Liver (tissue), 9 donors: ENCODE results near the gene ZER1. TPM values are rescaled to one million over a fixed set of nuclear protein-coding genes. Genes with fewer than 3 reads are reported as not detected.
A peak's percentile ranks its signal among the peaks of the same experiment; 100 is the strongest.

Experiments
- DNase-seq: peaks from one replicate; pipeline ENCODE4 v3.0.0-alpha.2; 2017; ENCODE audit warnings: low spot score
- H3K27ac ChIP-seq, 2 donors: one replicate each; pipeline ENCODE4 v1.7.0; 2013; ENCODE audit warnings: inconsistent platforms in 2 of 2, low read length in 2 of 2, control low read depth in 1 of 2, low read depth in 1 of 2, mild to moderate bottlenecking in 1 of 2
- H3K27me3 ChIP-seq, 4 donors: one replicate each; pipeline versions ENCODE4 v1.6.1 to v1.7.0; 2013; ENCODE audit warnings: low read length in 3 of 4, inconsistent platforms in 1 of 4, mild to moderate bottlenecking in 1 of 4, moderate library complexity in 1 of 4; ENCODE audit not compliant: control insufficient read depth in 4 of 4, insufficient read depth in 4 of 4
- H3K36me3 ChIP-seq, 4 donors: one replicate each; pipeline versions ENCODE4 v1.6.1 to v1.7.0; 2013; ENCODE audit warnings: low read length in 3 of 4, mild to moderate bottlenecking in 3 of 4, low read depth in 1 of 4, moderate library complexity in 1 of 4; ENCODE audit not compliant: control insufficient read depth in 4 of 4, insufficient read depth in 3 of 4
- H3K4me1 ChIP-seq, 4 donors: one replicate each; pipeline versions ENCODE4 v1.6.1 to v1.7.0; 2013; ENCODE audit warnings: low read length in 3 of 4, mild to moderate bottlenecking in 3 of 4, moderate library complexity in 1 of 4; ENCODE audit not compliant: control insufficient read depth in 4 of 4, insufficient read depth in 4 of 4
- H3K4me3 ChIP-seq, 3 donors: one replicate each; pipeline versions ENCODE4 v1.6.1 to v1.7.0; 2013; ENCODE audit warnings: low read length in 3 of 3, control low read depth in 1 of 3, low read depth in 1 of 3, mild to moderate bottlenecking in 1 of 3
- H3K9ac ChIP-seq, 2 donors: one replicate each; pipeline ENCODE4 v1.7.0; 2013; ENCODE audit warnings: low read length in 2 of 2, mild to moderate bottlenecking in 2 of 2, moderate library complexity in 2 of 2, control low read depth in 1 of 2, low read depth in 1 of 2
- H3K9me3 ChIP-seq, 4 donors: one replicate each; pipeline versions ENCODE4 v1.6.1 to v1.7.0; 2013; ENCODE audit warnings: low read length in 3 of 4; ENCODE audit not compliant: control insufficient read depth in 4 of 4
- ATF3 ChIP-seq: IDR thresholded peaks from 2 replicates; pipeline ENCODE4 v1.6.1; 2016; ENCODE audit warnings: antibody characterized with exemption
- CTCF ChIP-seq: fragments of 150-350 bp; IDR thresholded peaks from 2 replicates; pipeline ENCODE4 v1.5.1; 2017; ENCODE audit warnings: improper control_type of control experiment, low read depth, low read length; ENCODE audit not compliant: missing input control
- EGR1 ChIP-seq, 2 donors: IDR thresholded peaks; 2 replicates each; pipeline ENCODE4 v1.6.1; 2016 to 2018; ENCODE audit warnings: antibody characterized with exemption in 2 of 2, low read depth in 2 of 2
- FOXA1 ChIP-seq: IDR thresholded peaks from 2 replicates; pipeline ENCODE4 v1.6.1; 2016; ENCODE audit warnings: antibody characterized with exemption
- FOXA2 ChIP-seq: IDR thresholded peaks from 2 replicates; pipeline ENCODE4 v1.6.1; 2016; ENCODE audit warnings: antibody characterized with exemption
- GABPA ChIP-seq, 2 donors: IDR thresholded peaks in 1 of 2; conservative IDR thresholded peaks in 1 of 2; 2 replicates each; pipeline ENCODE4 v1.6.1; 2016; ENCODE audit warnings: antibody characterized with exemption in 2 of 2, mild to moderate bottlenecking in 1 of 2, moderate library complexity in 1 of 2
- HNF4A ChIP-seq, 2 donors: conservative IDR thresholded peaks; 2 replicates each; pipeline ENCODE4 v1.6.1; 2016; ENCODE audit warnings: antibody characterized with exemption in 2 of 2, mild to moderate bottlenecking in 2 of 2
- HNF4G ChIP-seq: IDR thresholded peaks from 2 replicates; pipeline ENCODE4 v1.6.1; 2016; ENCODE audit warnings: antibody characterized with exemption
- MAX ChIP-seq: IDR thresholded peaks from 2 replicates; pipeline ENCODE4 v1.6.1; 2016; ENCODE audit warnings: antibody characterized with exemption
- NR2F2 ChIP-seq: IDR thresholded peaks from 2 replicates; pipeline ENCODE4 v1.6.1; 2016; ENCODE audit warnings: antibody characterized with exemption
- RAD21 ChIP-seq, 2 donors: IDR thresholded peaks; 2 replicates each; pipeline ENCODE4 v1.6.1; 2016; ENCODE audit warnings: antibody characterized with exemption in 2 of 2, mild to moderate bottlenecking in 2 of 2
- REST ChIP-seq: IDR thresholded peaks from 2 replicates; pipeline ENCODE4 v1.6.1; 2016; ENCODE audit warnings: antibody characterized with exemption, mild to moderate bottlenecking
- RXRA ChIP-seq, 2 donors: IDR thresholded peaks; 2 replicates each; pipeline ENCODE4 v1.6.1; 2017 to 2018; ENCODE audit warnings: antibody characterized with exemption in 2 of 2, mild to moderate bottlenecking in 1 of 2
- SP1 ChIP-seq: IDR thresholded peaks from 2 replicates; pipeline ENCODE4 v1.6.1; 2018; ENCODE audit warnings: antibody characterized with exemption, mild to moderate bottlenecking
- YY1 ChIP-seq: IDR thresholded peaks from 2 replicates; pipeline ENCODE4 v1.6.1; 2016; ENCODE audit warnings: antibody characterized with exemption, mild to moderate bottlenecking
- ZBTB33 ChIP-seq: IDR thresholded peaks from 2 replicates; pipeline ENCODE4 v1.6.1; 2016; ENCODE audit warnings: antibody characterized with exemption
- WGBS: extraction: QIAGEN DNeasy Blood & Tissue Kit; methylation state at CpG from one replicate; pipeline ENCODE4 v1.1.7; 2013; 5-methylcytosine and 5-hydroxymethylcytosine counted together
- polyA plus RNA-seq, 2 donors: library from polyadenylated mRNA; stranded (reverse) in 1 of 2; unstranded in 1 of 2; fragments of 200-250 nt in 1 of 2; fragments of >200 nt in 1 of 2; fragmentation: Nextera tagmentation in 1 of 2; extraction: Ambion mirVana in 1 of 2; gene quantifications; one replicate each; pipeline versions ENCODE4 v1.2.1 to v1.2.3, GENCODE V29; 2013 to 2015
- total RNA-seq, 2 donors: library from RNA; depleted of rRNA; stranded (reverse); fragments of >200 nt; gene quantifications; one replicate each; pipeline ENCODE4 v1.2.3, GENCODE V29; 2014
- donor health status: healthy.
- donor health status: healthy.
- donor health status: healthy.
- donor health status: healthy.
- donor health status: healthy.

The ZER1 gene
- total and polyA plus RNA-seq, 4 donors, result 7.6 to 29.1 (median 15.8) TPM

GRCh38 chr9:128792134-128792533, 20.4 kb upstream of the ZER1 start:
- Histone ChIP-seq H3K27ac (no peak overlapping the region), H3K9ac (no peak overlapping the region), H3K27me3 (no peaks in the 10 kb centered on the region), H3K9me3 (no peaks in the 10 kb centered on the region), H3K4me1 (peaks cover 3 to 40% (median 31%) of the 10 kb centered on the region in 4 donors), H3K4me3 (no peak overlapping the region), H3K36me3 (peaks cover 2 to 29% (median 9%) of the 10 kb centered on the region in 4 donors)
- TF ChIP-seq ATF3 (no peak), YY1 (no peak), MAX (no peak), NR2F2 (no peak), GABPA (IDR thresholded peaks at IDR 0.05 in 1 of 2, conservative IDR thresholded peaks at IDR 0.05 in 1 of 2) (no peak)
- 96% methylated on average over 9 of the region's 9 CpGs for WGBS
- no peak for DNase-seq

- no peak for DNase-seq
- 83% methylated on average over 4 of the region's 4 CpGs for WGBS
- TF ChIP-seq HNF4A (conservative IDR thresholded peaks at IDR 0.05) (no peak), ATF3 (no peak), YY1 (no peak)
- H3K9me3 ChIP-seq, result no peaks in the 10 kb centered on the region
- no peaks in the 10 kb centered on the region for H3K27me3 ChIP-seq
- peaks cover 3 to 44% (median 31%) of the 10 kb centered on the region in 4 donors for H3K4me1 ChIP-seq
- H3K27ac ChIP-seq, result no peak overlapping the region
- H3K36me3 ChIP-seq, result peaks cover 2 to 24% (median 6%) of the 10 kb centered on the region in 4 donors
- no peak overlapping the region for H3K4me3 ChIP-seq
- no peak overlapping the region for H3K9ac ChIP-seq
These were observed 18.8 kb upstream of the ZER1 start for GRCh38 chr9:128790536-128790935.

GRCh38 chr9:128788445-128788844, 16.7 kb upstream of the ZER1 start:
- H3K36me3 ChIP-seq, result peaks cover 0 to 19% (median 6%) of the 10 kb centered on the region in 4 donors

More at GRCh38 chr9:128788445-128788844, 16.7 kb upstream of the ZER1 start:
- peak overlapping the region in 1 of 2 donors; percentile 3 for H3K9ac ChIP-seq
- H3K9me3 ChIP-seq, result no peaks in the 10 kb centered on the region
- no peak overlapping the region for H3K27ac ChIP-seq
- H3K27me3 ChIP-seq, result no peaks in the 10 kb centered on the region
- 96% methylated on average over 1 of the region's 1 CpG for WGBS
- H3K4me3 ChIP-seq, result no peak overlapping the region
- TF ChIP-seq SP1 (no peak), RAD21 (IDR thresholded peaks at IDR 0.05) (no peak), NR2F2 (no peak), HNF4G (no peak), EGR1 (IDR thresholded peaks at IDR 0.05; ENCODE audit: low read depth in 2 of 2) (no peak), CTCF (no peak), HNF4A (conservative IDR thresholded peaks at IDR 0.05) (no peak), GABPA (IDR thresholded peaks at IDR 0.05 in 1 of 2, conservative IDR thresholded peaks at IDR 0.05 in 1 of 2) (no peak), ATF3 (no peak), FOXA1 (no peak), REST (no peak), RXRA (IDR thresholded peaks at IDR 0.05) (no peak), ZBTB33 (no peak), FOXA2 (no peak), YY1 (no peak)
- H3K4me1 ChIP-seq, result peaks cover 3 to 34% (median 25%) of the 10 kb centered on the region in 4 donors
- no peak for DNase-seq
